HG03097 (cell line): ENCODE data around the gene PCDHGB7.
"Not testable (repeated sequence)": the region's sequence is repeated elsewhere in the genome, so short reads cannot be mapped to it uniquely, and the experiment has no call there.

Experiments
- ATAC-seq: cut with Tn5 transposase; IDR thresholded peaks from one replicate; pipeline ENCODE4 v1.9.1; 2021; ENCODE audit not compliant: unreplicated experiment, low FRiP score

Gene PCDHGB7

GRCh38 chr5:141417494-141418172 lies at the start of gene PCDHGB7:
Gene PCDHGB7 (plus strand): TSS chr5:141417677. CDS start chr5:141417860, 183 bp downstream.
- ATAC-seq: peak; percentile 70

- peak; percentile 68 for ATAC-seq
Observed at GRCh38 chr5:141369994-141370848, 47.3 kb upstream of the PCDHGB7 start, which contains the start of gene PCDHGB3. Gene PCDHGB3 (plus strand): TSS chr5:141370242. CDS start chr5:141370395, 153 bp downstream.

GRCh38 chr5:141371572-141372475 lies 45.7 kb upstream of the PCDHGB7 start:
- no peak for ATAC-seq

- ATAC-seq: no peak
Observed at GRCh38 chr5:141373673-141374317, 43.7 kb upstream of the PCDHGB7 start, which contains the start of gene PCDHGA6. Gene PCDHGA6 (plus strand): TSS chr5:141373891. CDS start chr5:141374084, 193 bp downstream.

- no peak for ATAC-seq
Observed at GRCh38 chr5:141374627-141375026, 42.9 kb upstream of the PCDHGB7 start.

- not testable (repeated sequence) for ATAC-seq
Observed at GRCh38 chr5:141375444-141376155, 41.9 kb upstream of the PCDHGB7 start.

- no peak for ATAC-seq
Observed at GRCh38 chr5:141382469-141383294, 34.8 kb upstream of the PCDHGB7 start, which contains the start of gene PCDHGA7. Gene PCDHGA7 (plus strand): TSS chr5:141382742. CDS start chr5:141382900, 158 bp downstream.

GRCh38 chr5:141383345-141383744 lies 34.1 kb upstream of the PCDHGB7 start:
- ATAC-seq: no peak

GRCh38 chr5:141384471-141385267 lies 32.8 kb upstream of the PCDHGB7 start:
- no peak for ATAC-seq

- ATAC-seq: not testable (repeated sequence)
Observed at GRCh38 chr5:141387557-141388311, 29.7 kb upstream of the PCDHGB7 start, which contains the start of gene PCDHGB4. Gene PCDHGB4 (plus strand): TSS chr5:141387698. CDS start chr5:141387885, 187 bp downstream.

GRCh38 chr5:141388661-141389060 lies 28.8 kb upstream of the PCDHGB7 start:
- ATAC-seq: no peak

GRCh38 chr5:141389153-141390042 lies 28.1 kb upstream of the PCDHGB7 start:
- ATAC-seq: no peak

- no peak for ATAC-seq
Observed at GRCh38 chr5:141392429-141393198, 24.9 kb upstream of the PCDHGB7 start, which contains the start of gene PCDHGA8. Gene PCDHGA8 (plus strand): TSS chr5:141392633. CDS start chr5:141392814, 181 bp downstream.

GRCh38 chr5:141393267-141393666 lies 24.2 kb upstream of the PCDHGB7 start:
- ATAC-seq: no peak
